Measurements from ENCODE around the gene MAPK8IP3.

DNA sequence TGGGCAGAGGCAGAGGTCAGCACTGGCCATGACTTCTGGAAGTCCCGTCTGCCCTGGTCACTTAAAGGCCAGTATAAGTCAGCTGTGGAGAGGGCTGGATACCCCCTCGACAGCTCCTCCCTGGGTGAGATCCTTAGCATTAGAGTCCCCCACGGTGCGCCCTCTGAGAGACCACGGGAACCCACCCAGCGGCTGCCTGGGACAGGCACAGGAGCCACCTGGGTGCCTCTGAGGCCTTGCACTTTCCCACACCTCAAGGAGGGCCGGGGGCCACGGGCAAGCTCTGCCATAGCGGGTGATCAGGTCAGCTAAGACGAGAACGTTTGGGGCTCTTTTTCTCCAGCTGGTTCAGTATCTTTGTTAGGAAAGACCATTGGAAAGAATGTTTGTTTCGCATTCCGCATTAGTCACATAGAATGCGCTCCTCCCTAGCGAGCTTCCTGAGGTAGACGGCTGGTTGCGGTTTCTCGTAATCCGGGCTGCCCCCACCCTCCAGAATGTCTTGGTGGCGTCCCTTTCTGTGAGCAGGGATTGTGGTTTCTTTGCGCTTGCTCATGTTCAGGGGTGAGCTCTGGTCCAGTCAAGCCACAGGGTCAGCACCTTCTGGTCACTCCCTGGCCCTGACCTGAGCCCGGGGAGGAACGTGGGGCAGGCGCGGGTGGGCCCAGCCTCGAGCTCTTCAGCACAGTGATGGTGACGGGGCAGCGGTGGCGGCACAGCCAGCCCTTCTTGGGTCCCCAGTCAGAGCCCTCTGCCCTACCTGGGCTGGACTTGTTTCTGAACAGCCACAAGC, 40.1 kb downstream of the MAPK8IP3 start:
- TF ChIP-seq CEBPB (IDR thresholded peaks at IDR 0.05) (no peak), TAF1 (IDR thresholded peaks at IDR 0.05; ENCODE audit: low read depth) (no peak), TCF12 (IDR thresholded peaks at IDR 0.05; ENCODE audit: low read depth) (no peak), TEAD4 (IDR thresholded peaks at IDR 0.05) (no peak), REST (IDR thresholded peaks at IDR 0.05; ENCODE audit: low read depth) (no peak), ZBTB7A (IDR thresholded peaks at IDR 0.05; ENCODE audit: low read depth) (no peak), YY1 (IDR thresholded peaks at IDR 0.05; ENCODE audit: low read depth) (no peak), EP300 (IDR thresholded peaks at IDR 0.05; ENCODE audit: borderline replicate concordance) (no peak)
